Esophagus squamous epithelium (tissue), 4 donors: ENCODE data around the gene LRP5.

ENCODE experiments used
- CTCF ChIP-seq, 6 experiments: fragments of 450-650 bp in 4 of 6; fragments of 200-600 bp in 2 of 6; sonication (generic) in 2 of 6; IDR thresholded peaks; one replicate each; pipeline ENCODE4 v1.5.1; 2016 to 2019; ENCODE audit warnings: antibody characterized with exemption in 6 of 6, mild to moderate bottlenecking in 4 of 6, moderate library complexity in 4 of 6
- POLR2A ChIP-seq, 4 donors: fragments of 450-650 bp; IDR thresholded peaks; one replicate each; pipeline ENCODE4 v1.6.1; 2017; ENCODE audit warnings: antibody characterized with exemption in 4 of 4, mild to moderate bottlenecking in 4 of 4, moderate library complexity in 3 of 4

- TF ChIP-seq CTCF (IDR thresholded peaks at IDR 0.05), result no peak
- TF ChIP-seq POLR2A (IDR thresholded peaks at IDR 0.05), result no peak
Measured at GRCh38 chr11:68455485-68455884, 143.1 kb downstream of the LRP5 start.
